Hematopoietic multipotent progenitor cell treated with erythropoietin and hydrocortisone succinate and interleukin-3 and kit ligand, for 8 days (in vitro differentiated cells): ENCODE results near the gene PI4K2A.
"Not testable (repeated sequence)": the region's sequence is repeated elsewhere in the genome, so short reads cannot be mapped to it uniquely, and the experiment has no call there.

Experiments
- DNase-seq: peaks from one replicate; pipeline ENCODE4 v3.0.0-alpha.2; 2015

PI4K2A gene

DNA sequence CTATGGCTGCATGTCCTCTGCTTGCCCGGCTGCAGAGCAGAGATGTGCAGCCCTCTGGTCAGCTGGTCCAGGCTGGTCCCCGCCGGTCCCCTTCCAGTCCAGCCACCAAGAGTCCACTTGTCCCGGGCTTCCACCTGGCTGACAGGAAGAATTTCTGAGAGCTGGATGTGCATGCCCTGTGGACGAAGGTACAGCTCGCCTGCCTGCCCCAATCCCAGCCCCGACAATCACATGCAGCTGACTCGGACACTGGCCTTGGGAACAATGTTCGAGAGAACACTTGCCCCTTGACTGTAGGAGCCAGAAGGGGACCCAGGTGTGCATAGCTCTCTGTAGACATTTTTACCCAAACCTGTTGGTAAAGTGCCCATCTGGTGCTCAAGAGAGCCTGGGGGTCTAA is 34.8 kb downstream of the PI4K2A start:
- DNase-seq, result no peak

GRCh38 chr10:97676770-97677581 is 36.5 kb downstream of the PI4K2A start:
- peak; percentile 61 for DNase-seq

DNA sequence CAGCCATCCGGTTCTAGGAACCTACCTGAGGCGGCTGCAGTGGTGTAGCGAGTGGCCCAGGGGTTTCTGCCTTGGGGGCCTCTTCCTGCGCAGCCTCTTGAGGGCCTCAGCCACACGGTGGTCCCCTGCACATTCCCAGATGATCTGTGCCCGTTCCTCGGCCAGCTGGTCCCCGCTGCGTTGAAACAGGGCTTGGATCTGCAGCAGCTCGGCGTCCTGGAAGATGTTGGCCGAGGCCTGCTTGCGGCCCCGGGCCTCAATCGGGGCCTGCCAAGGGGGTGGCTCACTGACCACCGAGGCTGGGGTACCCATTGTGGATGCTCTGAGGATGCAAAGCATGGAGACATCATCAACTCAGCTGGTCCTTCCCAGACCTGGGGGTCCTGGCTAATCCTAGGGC is 39.1 kb downstream of the PI4K2A start:
- DNase-seq, result no peak

GRCh38 chr10:97682042-97682441 is 41.6 kb downstream of the PI4K2A start:
- no peak for DNase-seq

DNA sequence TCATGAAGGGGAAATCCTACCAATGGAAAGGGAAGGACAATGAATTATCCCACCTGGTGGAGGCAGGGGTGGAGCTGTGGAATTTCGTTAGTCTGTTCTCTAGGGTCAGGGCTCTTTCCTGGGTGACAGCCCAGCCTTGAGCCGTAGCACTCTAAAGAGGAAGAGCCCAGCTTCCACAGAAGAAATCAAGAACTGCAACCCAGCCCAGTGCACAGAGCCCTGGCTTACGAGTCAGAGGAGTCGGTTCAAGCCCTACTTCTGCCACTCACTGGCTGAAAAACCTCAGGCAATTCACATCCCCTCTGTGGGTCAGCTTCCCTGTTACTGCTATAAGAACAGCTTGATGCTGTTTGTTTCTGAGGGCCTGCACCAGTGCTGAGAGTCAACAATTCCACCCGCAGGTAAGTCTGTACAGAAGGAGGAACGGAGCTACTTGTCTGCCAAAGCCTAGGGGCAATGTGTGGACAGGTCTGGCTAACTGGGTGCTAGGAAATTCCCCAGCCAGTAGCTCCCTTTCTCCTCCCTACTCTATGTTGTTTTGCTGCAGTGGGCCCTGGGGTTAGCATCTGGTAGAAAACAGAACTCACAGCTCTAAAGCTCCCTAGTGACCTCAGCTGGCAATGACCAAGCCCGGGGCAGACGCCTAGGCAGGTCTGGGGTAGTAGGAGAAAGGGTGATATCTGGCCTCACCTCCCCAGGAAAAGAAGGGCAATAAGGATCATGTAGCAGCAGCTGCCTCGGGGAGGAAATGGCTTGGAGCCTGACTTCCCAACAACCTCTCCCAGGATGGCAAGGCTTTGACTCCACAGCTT is 43.3 kb downstream of the PI4K2A start:
- DNase-seq, result peak; percentile 15

DNA sequence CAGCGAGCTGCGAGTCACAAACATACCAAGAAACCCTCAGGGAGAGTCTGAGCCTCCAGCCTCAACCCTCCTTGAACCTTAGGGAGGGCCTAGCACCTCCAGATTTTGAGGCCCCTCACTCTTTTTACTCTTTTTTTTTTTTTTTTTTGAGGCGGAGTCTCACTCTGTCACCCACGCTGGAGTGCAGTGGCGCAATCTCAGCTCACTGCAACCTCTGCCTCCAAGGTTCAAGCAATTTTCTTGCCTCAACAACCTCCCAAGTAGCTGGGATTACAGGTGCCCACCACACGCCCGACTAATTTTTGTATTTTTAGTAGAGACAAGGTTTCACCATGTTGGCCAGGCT is 43.9 kb downstream of the PI4K2A start:
- DNase-seq, result not testable (repeated sequence)

GRCh38 chr10:97684866-97685394 is 44.5 kb downstream of the PI4K2A start:
- no peak for DNase-seq

- peak; percentile 19 for DNase-seq
Measured at GRCh38 chr10:97685395-97685958, 45.0 kb downstream of the PI4K2A start.

DNA sequence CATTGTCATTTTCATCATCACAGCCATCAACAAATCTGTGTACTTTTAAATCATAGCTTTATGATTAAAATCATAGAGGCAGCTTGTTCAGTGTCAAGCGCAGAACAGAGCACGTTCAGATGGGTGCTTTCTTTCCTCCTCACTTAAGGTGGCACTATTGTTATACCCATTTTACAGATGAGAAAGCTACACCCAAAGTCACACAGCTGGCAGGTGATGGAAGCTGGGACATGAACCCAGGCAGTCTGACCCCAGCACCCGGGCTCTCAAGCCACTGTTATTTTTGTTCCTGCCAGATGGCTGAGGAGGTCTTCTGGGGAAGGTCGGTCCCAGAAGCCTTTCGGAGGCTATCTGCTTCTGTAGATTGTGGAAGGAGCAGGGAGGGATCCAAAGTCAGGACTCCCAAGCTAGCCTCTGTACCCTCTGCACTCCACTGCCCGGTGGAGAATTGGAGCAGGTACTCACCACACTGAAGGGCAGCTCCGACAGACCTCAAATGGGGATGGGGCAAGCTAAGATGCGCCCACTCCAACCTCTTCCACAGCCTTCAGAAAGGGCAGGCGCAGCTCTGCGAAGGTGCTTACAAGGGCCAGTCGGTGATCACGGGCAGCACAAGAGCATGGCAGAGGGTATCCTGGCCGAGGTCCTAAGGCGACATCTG is 46.0 kb downstream of the PI4K2A start:
- peak; percentile 69 for DNase-seq

DNA sequence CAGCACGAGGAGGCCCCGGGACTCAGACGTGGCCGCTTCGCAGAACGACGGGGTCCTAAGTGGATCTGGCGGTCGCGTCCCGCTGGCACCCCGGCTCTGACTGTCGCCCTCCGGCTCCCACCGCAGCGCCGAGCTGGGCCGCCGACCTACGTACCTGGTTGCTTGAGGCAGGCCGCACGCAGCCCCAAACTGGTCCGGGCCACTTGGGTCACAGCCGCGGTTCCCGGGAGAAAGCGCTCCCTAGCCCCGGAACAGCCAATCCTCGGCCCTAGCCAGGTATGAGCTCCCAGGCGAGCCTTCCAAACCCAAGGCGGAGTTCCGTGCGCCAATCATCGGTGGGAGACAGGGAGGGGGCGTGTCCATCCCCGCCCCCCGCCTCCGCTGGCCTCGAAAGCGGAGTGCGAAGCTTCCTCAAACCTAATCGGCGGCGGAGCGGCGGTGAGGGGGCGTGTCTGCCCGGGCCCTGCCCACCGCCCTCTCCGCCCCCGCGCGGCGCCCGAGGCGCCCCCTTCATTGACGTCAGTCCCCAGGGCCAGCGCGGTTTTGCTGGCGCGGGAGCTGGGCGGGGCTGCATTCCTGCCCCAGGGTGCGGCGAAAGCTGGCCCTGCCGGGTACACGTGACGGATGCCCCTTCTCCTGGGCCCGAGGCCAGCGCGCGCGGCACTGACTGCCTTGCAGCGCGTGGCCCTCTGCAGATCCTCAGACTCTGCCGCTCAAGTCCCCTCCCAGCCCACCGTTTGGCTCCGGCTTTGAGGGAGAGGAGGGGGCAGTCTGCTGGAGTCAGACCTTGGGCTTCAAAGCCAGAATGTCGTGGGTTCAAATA is 46.7 kb downstream of the PI4K2A start, which contains the start of gene AVPI1:
Gene AVPI1 (minus strand): TSS at position 280 of the 823 bp plus-strand sequence. CDS start 7,336 bp downstream, outside the sequence.
- DNase-seq, result peak; percentile 97

DNA sequence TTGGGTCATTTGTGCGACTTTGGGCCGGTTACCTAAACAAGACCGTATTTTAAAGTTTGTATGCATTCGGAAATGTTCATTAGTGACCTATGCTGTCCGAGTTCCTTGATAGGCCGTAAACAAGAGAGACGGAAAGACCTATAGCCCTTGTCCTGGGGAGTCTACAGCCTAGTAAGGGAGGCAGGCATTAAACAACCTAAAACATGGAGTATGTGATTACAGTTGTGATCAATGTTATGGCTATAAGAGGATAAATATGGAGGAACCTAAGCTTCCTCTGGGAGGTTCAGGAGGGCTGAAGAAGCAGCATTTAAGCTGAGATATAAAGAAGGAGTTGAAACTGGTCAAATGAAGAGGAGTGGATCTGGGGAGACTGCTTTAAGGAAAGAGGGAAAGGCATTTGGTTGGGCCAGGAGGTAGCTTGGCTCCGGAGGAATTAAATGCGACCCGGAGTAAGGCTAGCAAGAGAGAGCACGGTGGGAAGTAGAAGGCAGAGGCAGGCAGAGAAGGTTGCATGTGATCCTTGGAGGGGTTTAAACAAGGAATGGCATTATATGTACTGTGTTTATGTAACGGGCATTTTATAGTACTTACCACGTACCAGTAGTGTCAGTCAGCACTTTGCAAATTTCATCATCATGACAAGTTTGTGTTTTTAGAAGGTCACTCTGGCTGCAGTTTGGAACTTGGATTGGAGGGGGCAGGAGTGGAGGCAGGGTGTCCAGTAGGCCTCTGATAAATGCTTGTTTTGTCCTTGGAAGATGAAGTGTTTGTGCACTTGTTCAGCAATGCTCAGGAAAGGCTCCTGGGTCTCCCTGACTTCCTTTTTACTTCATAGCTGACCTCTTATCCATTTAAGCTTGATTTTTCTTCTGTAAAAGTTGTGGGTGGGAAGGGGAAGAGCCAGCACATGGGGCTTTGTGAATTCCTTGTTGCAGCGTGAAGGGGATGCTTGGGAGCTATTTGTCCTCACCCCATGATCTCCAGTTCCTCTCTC is 47.6 kb downstream of the PI4K2A start:
- peak; percentile 21 for DNase-seq

DNA sequence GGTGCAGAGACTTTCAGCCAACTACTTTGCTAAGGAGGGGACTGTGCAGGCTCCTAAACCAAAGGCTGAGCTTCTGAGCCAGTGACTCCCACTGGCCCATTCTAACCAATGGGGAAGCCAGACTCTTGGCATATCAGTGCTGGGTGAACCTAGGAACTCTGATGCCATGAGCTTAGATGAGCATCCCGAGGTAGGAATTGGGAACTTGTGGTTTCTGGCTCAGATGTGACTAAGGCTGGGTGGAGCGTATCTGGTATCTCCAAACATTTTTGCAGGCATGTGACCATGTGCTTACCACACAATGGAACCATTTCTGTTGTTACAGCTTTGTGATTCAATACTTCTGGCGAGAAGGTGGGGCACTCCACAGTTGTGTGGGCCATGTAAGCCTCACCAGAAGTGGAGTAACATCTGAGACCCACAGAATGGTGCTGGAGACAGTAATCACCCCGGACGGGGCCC is 49.1 kb downstream of the PI4K2A start:
- DNase-seq, result peak; percentile 85

DNA sequence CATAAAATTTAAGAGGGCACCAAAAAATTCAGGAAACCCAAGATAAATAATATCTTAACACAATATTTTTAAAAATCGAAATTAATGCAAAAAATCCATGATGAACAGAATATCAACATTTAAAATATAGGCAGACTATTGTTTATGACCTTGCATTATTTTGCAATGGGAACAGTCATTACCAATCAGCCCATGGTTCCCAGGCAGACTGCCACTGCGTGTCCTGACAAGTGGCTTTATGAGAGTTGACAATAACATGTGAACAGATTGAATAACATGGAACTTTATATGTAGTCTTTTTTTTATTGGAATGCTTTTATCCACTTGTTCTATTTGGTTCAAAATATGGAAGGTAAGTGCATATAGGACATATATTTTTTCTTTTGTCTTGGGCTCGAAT is 49.7 kb downstream of the PI4K2A start:
- no peak for DNase-seq

- not testable (repeated sequence) for DNase-seq
Measured at GRCh38 chr10:97698072-97698655, 57.7 kb downstream of the PI4K2A start.

- DNase-seq, result peak; percentile 86
Measured at GRCh38 chr10:97701438-97702069, 61.1 kb downstream of the PI4K2A start.

DNA sequence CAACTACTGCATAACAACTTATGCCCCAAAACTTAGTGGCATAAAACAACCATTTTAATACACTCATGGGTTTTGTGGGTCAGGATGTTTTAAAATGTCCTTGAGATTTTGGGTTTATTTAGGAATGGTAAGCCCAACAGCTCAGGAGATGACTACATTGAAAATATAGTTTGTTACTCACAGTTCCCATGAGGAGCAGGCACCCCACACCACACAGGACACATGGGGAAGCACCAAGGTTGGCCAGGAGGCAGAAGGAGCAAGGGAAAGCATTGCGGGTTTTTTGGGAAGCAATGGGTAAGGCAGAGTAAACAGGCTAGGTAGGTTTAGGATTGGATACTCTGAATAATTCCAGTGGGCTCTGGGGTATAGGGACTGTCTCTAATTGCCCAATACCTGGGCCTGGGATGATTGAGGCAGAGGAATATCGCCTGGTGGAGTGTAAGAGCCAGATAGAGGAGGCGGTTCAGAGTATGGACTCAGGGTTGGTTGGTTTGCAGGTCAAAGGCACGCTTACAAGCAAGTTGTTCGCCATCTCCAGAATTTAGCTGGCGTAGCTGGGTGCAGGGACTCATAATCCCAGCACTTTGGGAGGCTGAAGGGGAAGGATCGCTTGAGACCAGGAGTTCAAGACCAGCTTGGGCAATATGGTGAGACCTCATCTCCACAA is 63.1 kb downstream of the PI4K2A start:
- DNase-seq, result no peak

- no peak for DNase-seq
Measured at GRCh38 chr10:97704341-97704740, 63.9 kb downstream of the PI4K2A start.

- no peak for DNase-seq
Measured at GRCh38 chr10:97705006-97705670, 64.7 kb downstream of the PI4K2A start.
